Measurements from ENCODE around the gene CEP68. TPM values are rescaled to one million over a fixed set of nuclear protein-coding genes. Genes with fewer than 3 reads are reported as not detected.
"Not testable (repeated sequence)": the region's sequence is repeated elsewhere in the genome, so short reads cannot be mapped to it uniquely, and the experiment has no call there.

The CEP68 gene
- total RNA-seq, 2 experiments from 2014 or later = 6.0 to 6.3 TPM

DNA sequence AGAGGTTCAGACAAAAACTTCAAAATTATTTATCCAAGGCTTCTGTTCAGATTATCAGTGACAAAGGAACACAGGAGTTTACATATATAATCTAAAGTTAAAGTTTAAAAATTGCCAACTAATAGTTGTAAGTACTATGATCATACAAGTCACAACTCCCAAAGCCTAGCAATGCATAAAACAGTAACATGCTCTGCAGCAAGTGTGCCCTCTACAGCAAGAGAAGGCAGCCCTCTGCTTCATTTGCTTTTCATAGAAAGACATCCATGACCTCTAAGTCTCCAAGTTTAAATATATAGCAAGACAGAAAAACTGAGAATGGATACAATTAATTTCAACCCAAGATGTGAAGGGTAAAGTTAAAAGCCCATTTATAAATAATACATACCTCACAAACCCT is 60.4 kb downstream of the CEP68 start:
- Mint-ChIP-seq H3K9me3 (no peaks in the 10 kb centered on the region), H3K27ac (no peak overlapping the region), H3K27me3 (no peaks in the 10 kb centered on the region), H3K4me3 (no peak overlapping the region), H3K36me3 (ENCODE audit: low read depth) (peaks cover 11% of the 10 kb centered on the region), H3K4me1 (ENCODE audit: low read depth) (peaks cover 49% of the 10 kb centered on the region)
- TF ChIP-seq, protein P1, sequence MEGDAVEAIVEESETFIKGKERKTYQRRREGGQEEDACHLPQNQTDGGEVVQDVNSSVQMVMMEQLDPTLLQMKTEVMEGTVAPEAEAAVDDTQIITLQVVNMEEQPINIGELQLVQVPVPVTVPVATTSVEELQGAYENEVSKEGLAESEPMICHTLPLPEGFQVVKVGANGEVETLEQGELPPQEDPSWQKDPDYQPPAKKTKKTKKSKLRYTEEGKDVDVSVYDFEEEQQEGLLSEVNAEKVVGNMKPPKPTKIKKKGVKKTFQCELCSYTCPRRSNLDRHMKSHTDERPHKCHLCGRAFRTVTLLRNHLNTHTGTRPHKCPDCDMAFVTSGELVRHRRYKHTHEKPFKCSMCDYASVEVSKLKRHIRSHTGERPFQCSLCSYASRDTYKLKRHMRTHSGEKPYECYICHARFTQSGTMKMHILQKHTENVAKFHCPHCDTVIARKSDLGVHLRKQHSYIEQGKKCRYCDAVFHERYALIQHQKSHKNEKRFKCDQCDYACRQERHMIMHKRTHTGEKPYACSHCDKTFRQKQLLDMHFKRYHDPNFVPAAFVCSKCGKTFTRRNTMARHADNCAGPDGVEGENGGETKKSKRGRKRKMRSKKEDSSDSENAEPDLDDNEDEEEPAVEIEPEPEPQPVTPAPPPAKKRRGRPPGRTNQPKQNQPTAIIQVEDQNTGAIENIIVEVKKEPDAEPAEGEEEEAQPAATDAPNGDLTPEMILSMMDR (IDR thresholded peaks at IDR 0.05) = no peak
- DNase-seq (no peak), ATAC-seq (no peak)
- CTCF ChIA-PET = interaction anchor here (3.6 kb wide), 1 partner anchor 52 kb away, joined by 9 read pairs; no protein-coding TSS in a partner anchor
- intact Hi-C loops (cut with micrococcal nuclease) = no loop called here
- POLR2A ChIA-PET = interaction anchor here (1.1 to 1.9 kb wide), 2 partner anchors 9 to 47 kb away, joined by 3 to 4 read pairs; no protein-coding TSS in a partner anchor

DNA sequence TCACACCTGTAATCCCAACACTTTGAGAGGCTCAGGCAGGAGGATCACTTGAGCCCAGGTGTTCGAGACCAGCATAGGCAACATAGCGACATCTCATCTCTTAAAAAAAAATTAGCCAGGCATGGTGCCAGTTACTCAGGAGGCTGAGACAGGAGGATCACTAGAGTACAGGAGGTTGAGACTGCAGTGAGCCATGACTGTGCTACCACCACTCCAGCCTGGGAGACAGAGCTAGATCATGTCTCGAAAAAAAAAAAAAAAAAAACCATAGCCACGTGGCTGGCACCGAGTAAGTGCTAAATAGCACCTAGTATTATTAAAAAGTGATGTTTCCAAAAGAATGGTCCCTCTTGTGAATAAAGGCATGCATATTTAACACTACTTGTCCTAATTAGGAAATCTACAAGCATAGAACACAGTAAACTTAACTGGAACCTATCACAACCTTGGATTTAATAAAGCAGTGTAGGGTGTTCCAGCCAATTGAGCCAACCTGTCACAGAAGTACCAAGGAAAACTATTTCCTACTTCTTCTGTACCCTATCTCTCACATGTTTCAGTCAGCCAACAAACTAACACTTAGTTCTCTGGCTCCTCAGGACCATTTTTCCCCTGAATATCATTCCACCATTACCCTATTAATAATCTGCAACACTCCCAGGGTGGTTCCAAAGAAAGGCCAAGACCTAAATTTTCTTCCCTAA is 64.9 kb downstream of the CEP68 start:
- H3K27me3 Mint-ChIP-seq = no peaks in the 10 kb centered on the region
- peaks cover 49% of the 10 kb centered on the region for H3K4me1 Mint-ChIP-seq (ENCODE audit: low read depth)
- TF ChIP-seq, protein P1 (IDR thresholded peaks at IDR 0.05) = no peak
- H3K36me3 Mint-ChIP-seq (ENCODE audit: low read depth) = peaks cover 13% of the 10 kb centered on the region
- intact Hi-C loops (cut with micrococcal nuclease) = no loop called here
- no peak for DNase-seq
- ChIA-PET POLR2A (interaction anchor here (0.7 kb wide), 1 partner anchor 49 kb away, joined by 3 read pairs; no protein-coding TSS in a partner anchor), CTCF (no interaction called here)
- no peak overlapping the region for H3K27ac Mint-ChIP-seq
- H3K4me3 Mint-ChIP-seq = no peak overlapping the region
- H3K9me3 Mint-ChIP-seq = no peaks in the 10 kb centered on the region
- ATAC-seq = no peak

DNA sequence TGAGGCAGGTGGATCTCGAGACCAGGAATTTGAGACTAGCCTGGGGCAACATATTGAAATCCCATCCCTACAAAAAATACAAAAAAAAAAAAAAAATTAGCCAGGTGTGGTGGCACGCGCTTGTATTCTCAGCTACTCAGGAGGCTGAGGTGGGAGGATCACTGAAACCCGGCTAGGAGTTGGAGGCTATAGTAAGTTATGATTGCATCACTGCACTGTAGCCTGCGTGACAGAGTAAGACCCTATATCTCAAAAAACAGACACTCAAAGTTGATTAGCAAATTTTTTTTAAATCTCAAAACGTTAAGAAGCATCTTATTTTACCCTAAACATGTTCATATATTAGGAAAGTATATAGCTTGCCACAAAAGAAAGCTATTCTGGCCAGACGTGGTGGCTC is 66.1 kb downstream of the CEP68 start:
- no peak for DNase-seq
- H3K27ac Mint-ChIP-seq = no peak overlapping the region
- H3K36me3 Mint-ChIP-seq (ENCODE audit: low read depth) = peaks cover 17% of the 10 kb centered on the region
- TF ChIP-seq, protein P1 (IDR thresholded peaks at IDR 0.05) = no peak
- H3K9me3 Mint-ChIP-seq = no peaks in the 10 kb centered on the region
- ChIA-PET POLR2A (interaction anchor here (0.6 to 1.4 kb wide), 4 partner anchors 9 to 589 kb away, joined by 3 read pairs; no protein-coding TSS in a partner anchor), CTCF (interaction anchor here (1.1 kb wide), 1 partner anchor 58 kb away, joined by 3 read pairs; no protein-coding TSS in a partner anchor)
- no peaks in the 10 kb centered on the region for H3K27me3 Mint-ChIP-seq
- ATAC-seq = no peak
- H3K4me3 Mint-ChIP-seq = no peak overlapping the region
- intact Hi-C loops (cut with micrococcal nuclease) = no loop called here
- H3K4me1 Mint-ChIP-seq (ENCODE audit: low read depth) = peaks cover 53% of the 10 kb centered on the region

DNA sequence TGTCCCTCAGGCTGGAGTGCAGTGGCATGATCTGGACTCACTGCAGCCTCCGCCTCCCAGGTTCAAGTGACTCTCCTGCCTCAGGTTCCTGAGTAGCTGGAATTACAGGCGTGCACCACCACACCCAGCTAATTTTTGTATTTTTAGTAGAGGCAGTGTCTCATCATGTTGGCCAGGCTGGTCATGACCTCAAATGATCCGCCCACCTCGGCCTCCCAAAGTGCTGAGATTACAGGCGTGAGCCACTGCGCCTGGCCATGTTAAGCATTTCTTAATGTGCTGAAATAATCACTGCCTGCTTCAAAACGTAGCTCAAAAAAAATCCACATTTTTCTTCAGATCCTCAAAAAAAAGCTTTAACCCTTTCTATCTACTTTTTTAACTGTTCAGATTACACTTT is 69.2 kb downstream of the CEP68 start:
- ChIA-PET CTCF (interaction anchor here (0.9 to 1.6 kb wide), 5 partner anchors 10 to 61 kb away, joined by 3 to 12 read pairs (median 3); no protein-coding TSS in a partner anchor), POLR2A (interaction anchor here (0.6 to 1.0 kb wide), 3 partner anchors 10 to 105 kb away, joined by 3 to 6 read pairs (median 4); no protein-coding TSS in a partner anchor)
- not testable (repeated sequence) for H3K4me3 Mint-ChIP-seq, ATAC-seq, H3K27ac Mint-ChIP-seq, H3K27me3 Mint-ChIP-seq, H3K9me3 Mint-ChIP-seq
- Mint-ChIP-seq H3K36me3 (ENCODE audit: low read depth) (peaks cover 24% of the 10 kb centered on the region), H3K4me1 (ENCODE audit: low read depth) (peaks cover 54% of the 10 kb centered on the region)
- intact Hi-C loops (cut with micrococcal nuclease) = loop anchor here (5.0 kb wide), 1 partner anchor 58 kb away; no protein-coding TSS in a partner anchor
- peak; percentile 54 for DNase-seq

DNA sequence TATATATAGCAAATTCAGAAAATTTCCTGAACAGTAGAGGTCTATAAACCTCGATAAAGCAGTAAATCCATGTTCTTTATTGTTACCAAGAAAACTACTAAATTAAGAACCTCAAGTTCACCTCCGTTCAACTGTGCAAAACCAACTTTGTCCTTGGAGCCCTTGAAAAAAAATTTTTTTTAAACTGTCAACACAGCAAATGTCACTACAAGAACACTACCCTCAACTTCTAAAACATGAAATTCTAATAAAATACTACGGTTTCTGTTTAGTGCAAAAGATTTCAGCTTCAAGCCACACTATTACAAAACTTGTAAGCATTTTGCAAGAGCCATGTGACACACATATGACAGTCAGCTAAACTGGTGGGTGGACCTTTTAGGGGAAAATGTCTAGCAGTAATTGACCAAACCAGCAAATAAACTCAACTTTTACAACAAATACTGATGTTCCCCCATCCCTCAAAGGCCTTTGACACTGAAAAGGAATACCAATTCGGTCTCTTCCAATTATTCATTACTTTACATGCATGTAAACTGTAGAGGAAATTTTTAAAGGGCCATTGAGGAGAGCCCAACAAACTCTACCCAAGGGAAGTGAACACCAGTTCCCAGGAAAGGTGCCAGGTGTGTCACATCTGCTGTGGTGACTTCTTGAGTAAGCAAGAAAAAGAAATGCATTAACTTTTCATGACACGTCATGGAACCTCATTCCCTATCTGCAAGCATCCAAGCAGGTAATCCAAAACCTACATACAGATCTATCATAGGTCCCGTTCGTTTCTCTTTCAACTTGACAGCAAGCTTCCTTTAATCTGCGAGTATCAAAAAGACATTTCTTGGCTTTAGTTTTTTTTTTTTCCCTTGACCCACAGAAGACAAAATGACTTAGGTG is 72.3 kb downstream of the CEP68 start:
- peaks cover 42% of the 10 kb centered on the region for H3K4me1 Mint-ChIP-seq (ENCODE audit: low read depth)
- POLR2A ChIA-PET = interaction anchor here (0.5 to 2.0 kb wide), 11 partner anchors 9 to 149 kb away, joined by 3 to 11 read pairs (median 3); partner anchors contain the start of gene ACTR2

More for the DNA sequence above, 72.3 kb downstream of the CEP68 start:
- TF ChIP-seq, protein P1 (IDR thresholded peaks at IDR 0.05) = no peak
- CTCF ChIA-PET = interaction anchor here (1.0 to 3.4 kb wide), 5 partner anchors 46 to 98 kb away, joined by 3 to 23 read pairs (median 4); partner anchors contain the start of genes ACTR2 and CEP68
- Mint-ChIP-seq H3K36me3 (ENCODE audit: low read depth) (peaks cover 19% of the 10 kb centered on the region), H3K4me3 (peak overlapping the region; percentile 100), H3K27ac (peak overlapping the region; percentile 100), H3K27me3 (no peaks in the 10 kb centered on the region), H3K9me3 (no peaks in the 10 kb centered on the region)
- no peak for ATAC-seq
- DNase-seq = peak; percentile 20
- intact Hi-C loops (cut with micrococcal nuclease) = loop anchor here (5.0 kb wide), 1 partner anchor 61 kb away; no protein-coding TSS in a partner anchor

Data from activated CD8-positive, alpha-beta T cell treated with anti-CD3 and anti-CD28 coated beads for 36 hours (primary cell).